ENCODE measurements around the gene UBA7. TPM values are rescaled to one million over a fixed set of nuclear protein-coding genes. Genes with fewer than 3 reads are reported as not detected.

The UBA7 gene
- total RNA-seq (100 to 1,000 TPM; 269 to 299 TPM), polyA plus RNA-seq (10 to 100 TPM; 39.8 to 45.7 TPM)

- peak within 1 kb of the TSS; percentile 94 to 99 (median 97) for H3K4me3 Mint-ChIP-seq
- Histone ChIP-seq H3K36me3 (ENCODE audit: insufficient read depth, low read length) (peaks cover 38% of the 10 kb centered on the region), H3K9me3 (ENCODE audit: control insufficient read depth in 1 of 2, low read length in 2 of 2) (no peaks in the 10 kb centered on the region), H3K4me3 (ENCODE audit: low read length in 2 of 2) (peak within 1 kb of the TSS; percentile 60 to 82), H3K27me3 (ENCODE audit: insufficient read depth, low read length) (no peaks in the 10 kb centered on the region), H3K27ac (ENCODE audit: low read depth, low read length) (peak within 1 kb of the TSS; percentile 79), H3K4me1 (ENCODE audit: insufficient read depth, low read length) (peaks cover 30% of the 10 kb centered on the region)
- no peaks in the 10 kb centered on the region for H3K9me3 Mint-ChIP-seq
- intact Hi-C loops (cut with micrococcal nuclease), result loop anchor here (1.0 kb wide), 1 partner anchor 10 kb away; the partner anchor contains the start of gene INKA1
- POLR2A ChIA-PET (ENCODE audit: partially characterized antibody), result interaction anchor here (0.7 to 5.0 kb wide), 12 partner anchors 10 to 792 kb away, joined by 3 to 87 read pairs (median 4); partner anchors contain the start of genes INKA1, IP6K1, NDUFAF3 and RBM5
- H3K27ac Mint-ChIP-seq, result peak within 1 kb of the TSS; percentile 93 to 98 (median 96)
- CTCF ChIA-PET (ENCODE audit: partially characterized antibody), result interaction anchor here (0.5 to 6.2 kb wide), 10 partner anchors 8 to 1990 kb away, joined by 3 to 47 read pairs (median 4); partner anchors contain the start of genes CDHR4 and INKA1
- peaks cover 14 to 44% (median 27%) of the 10 kb centered on the region in 4 donors for H3K4me1 Mint-ChIP-seq
- H3K36me3 Mint-ChIP-seq, result peaks cover 20 to 44% of the 10 kb centered on the region in 2 donors
- peak in 4 of 5 donors; percentile 43 to 56 (median 49) for DNase-seq
- H3K27me3 Mint-ChIP-seq, result no peaks in the 10 kb centered on the region
These were observed at the start of gene UBA7 for GRCh38 chr3:49813497-49814174. Gene UBA7 (minus strand): TSS chr3:49813953. CDS start chr3:49813787, 166 bp downstream.

- ChIA-PET CTCF (ENCODE audit: partially characterized antibody) (no interaction called here), POLR2A (ENCODE audit: partially characterized antibody) (no interaction called here)
- Histone ChIP-seq H3K4me3 (ENCODE audit: low read length in 2 of 2) (no peak overlapping the region), H3K27me3 (ENCODE audit: insufficient read depth, low read length) (peaks cover under 1% of the 10 kb centered on the region), H3K4me1 (ENCODE audit: insufficient read depth, low read length) (peaks cover 13% of the 10 kb centered on the region), H3K36me3 (ENCODE audit: insufficient read depth, low read length) (no peaks in the 10 kb centered on the region), H3K27ac (ENCODE audit: low read depth, low read length) (no peak overlapping the region), H3K9me3 (ENCODE audit: control insufficient read depth in 1 of 2, low read length in 2 of 2) (no peaks in the 10 kb centered on the region)
- Mint-ChIP-seq H3K4me1 (peaks cover 3 to 11% (median 7%) of the 10 kb centered on the region in 4 donors), H3K4me3 (peak overlapping the region in 1 of 8 donors; percentile 10), H3K9me3 (no peaks in the 10 kb centered on the region), H3K36me3 (no peaks in the 10 kb centered on the region), H3K27ac (no peak overlapping the region), H3K27me3 (peaks cover 0 to 2% of the 10 kb centered on the region in 2 donors)
- DNase-seq, result no peak
- intact Hi-C loops (cut with micrococcal nuclease), result loop anchor here (5.0 kb wide), 1 partner anchor 72 kb away; the partner anchor contains the start of gene IP6K1
These were observed 46.0 kb upstream of the UBA7 start for GRCh38 chr3:49859576-49860305.

- Histone ChIP-seq H3K4me1 (ENCODE audit: insufficient read depth, low read length) (peaks cover 13% of the 10 kb centered on the region), H3K4me3 (ENCODE audit: low read length in 2 of 2) (peak within 1 kb of the TSS; percentile 39 to 56), H3K27me3 (ENCODE audit: insufficient read depth, low read length) (no peaks in the 10 kb centered on the region), H3K9me3 (ENCODE audit: control insufficient read depth in 1 of 2, low read length in 2 of 2) (no peaks in the 10 kb centered on the region), H3K36me3 (ENCODE audit: insufficient read depth, low read length) (no peaks in the 10 kb centered on the region), H3K27ac (ENCODE audit: low read depth, low read length) (peak within 1 kb of the TSS; percentile 56)
- peak; percentile 92 to 95 (median 93) for DNase-seq
- H3K36me3 Mint-ChIP-seq, result no peaks in the 10 kb centered on the region
- intact Hi-C loops (cut with micrococcal nuclease), result loop anchor here (1.0 to 5.0 kb wide), 2 partner anchors 69 to 73 kb away; partner anchors contain the start of genes IP6K1 and MON1A
- peak within 1 kb of the TSS; percentile 84 to 92 (median 88) for H3K4me3 Mint-ChIP-seq
- H3K9me3 Mint-ChIP-seq, result no peaks in the 10 kb centered on the region
- ChIA-PET CTCF (ENCODE audit: partially characterized antibody) (interaction anchor here (0.7 to 3.9 kb wide), 5 partner anchors 17 to 71 kb away, joined by 3 to 19 read pairs (median 4); no protein-coding TSS in a partner anchor), POLR2A (ENCODE audit: partially characterized antibody) (interaction anchor here (1.1 to 1.3 kb wide), 4 partner anchors 40 to 138 kb away, joined by 3 to 5 read pairs (median 4); partner anchors contain the start of genes RBM6 and UBA7)
- no peaks in the 10 kb centered on the region for H3K27me3 Mint-ChIP-seq
- H3K27ac Mint-ChIP-seq, result peak within 1 kb of the TSS; percentile 81 to 95 (median 93)
- peaks cover 3 to 11% (median 7%) of the 10 kb centered on the region in 4 donors for H3K4me1 Mint-ChIP-seq
These were observed 42.6 kb upstream of the UBA7 start, which contains the start of gene TRAIP for GRCh38 chr3:49856181-49857005. Gene TRAIP (minus strand): TSS chr3:49856564. CDS start chr3:49856453, 111 bp downstream.

- CTCF ChIA-PET (ENCODE audit: partially characterized antibody), result interaction anchor here (0.7 to 3.9 kb wide), 3 partner anchors 17 to 72 kb away, joined by 3 to 19 read pairs (median 4); no protein-coding TSS in a partner anchor
- peak overlapping the region in 6 of 7 donors; percentile 81 to 95 (median 92) for H3K27ac Mint-ChIP-seq
These were observed 41.9 kb upstream of the UBA7 start for GRCh38 chr3:49855662-49856061.

GRCh38 chr3:49845694-49846093 lies 31.9 kb upstream of the UBA7 start:
- peak overlapping the region in 1 of 7 donors; percentile 63 for H3K27ac Mint-ChIP-seq
- H3K9me3 Mint-ChIP-seq, result peaks cover 0 to 2% (median 0%) of the 10 kb centered on the region in 8 donors
- Histone ChIP-seq H3K9me3 (ENCODE audit: control insufficient read depth in 1 of 2, low read length in 2 of 2) (no peaks in the 10 kb centered on the region), H3K27ac (ENCODE audit: low read depth, low read length) (no peak overlapping the region), H3K4me1 (ENCODE audit: insufficient read depth, low read length) (no peaks in the 10 kb centered on the region), H3K27me3 (ENCODE audit: insufficient read depth, low read length) (no peaks in the 10 kb centered on the region), H3K4me3 (ENCODE audit: low read length in 2 of 2) (no peak overlapping the region), H3K36me3 (ENCODE audit: insufficient read depth, low read length) (no peaks in the 10 kb centered on the region)
- ChIA-PET CTCF (ENCODE audit: partially characterized antibody) (interaction anchor here (1.5 to 15.0 kb wide), 3 partner anchors 9 to 44 kb away, joined by 3 to 310 read pairs (median 8); partner anchors contain the start of genes CDHR4 and INKA1), POLR2A (ENCODE audit: partially characterized antibody) (interaction anchor here (1.5 to 3.3 kb wide), 2 partner anchors 32 to 43 kb away, joined by 4 to 9 read pairs; partner anchors contain the start of genes INKA1 and UBA7)
- H3K27me3 Mint-ChIP-seq, result no peaks in the 10 kb centered on the region
- H3K4me3 Mint-ChIP-seq, result no peak overlapping the region
- H3K36me3 Mint-ChIP-seq, result no peaks in the 10 kb centered on the region
- H3K4me1 Mint-ChIP-seq, result no peaks in the 10 kb centered on the region
- intact Hi-C loops (cut with micrococcal nuclease), result no loop called here
- no peak for DNase-seq

More at GRCh38 chr3:49855662-49856061, 41.9 kb upstream of the UBA7 start:
- Histone ChIP-seq H3K4me3 (ENCODE audit: low read length in 2 of 2) (no peak overlapping the region), H3K9me3 (ENCODE audit: control insufficient read depth in 1 of 2, low read length in 2 of 2) (no peaks in the 10 kb centered on the region), H3K4me1 (ENCODE audit: insufficient read depth, low read length) (peaks cover 13% of the 10 kb centered on the region), H3K27ac (ENCODE audit: low read depth, low read length) (peak overlapping the region; percentile 56), H3K27me3 (ENCODE audit: insufficient read depth, low read length) (no peaks in the 10 kb centered on the region), H3K36me3 (ENCODE audit: insufficient read depth, low read length) (no peaks in the 10 kb centered on the region)
- no peaks in the 10 kb centered on the region for H3K9me3 Mint-ChIP-seq
- no peaks in the 10 kb centered on the region for H3K36me3 Mint-ChIP-seq
- POLR2A ChIA-PET (ENCODE audit: partially characterized antibody), result interaction anchor here (0.5 to 1.3 kb wide), 3 partner anchors 39 to 137 kb away, joined by 3 to 4 read pairs (median 3); partner anchors contain the start of gene UBA7
- peaks cover 3 to 11% (median 7%) of the 10 kb centered on the region in 4 donors for H3K4me1 Mint-ChIP-seq
- DNase-seq, result no peak
- H3K27me3 Mint-ChIP-seq, result no peaks in the 10 kb centered on the region
- intact Hi-C loops (cut with micrococcal nuclease), result loop anchor here (1.0 to 5.0 kb wide), 2 partner anchors 68 to 74 kb away; partner anchors contain the start of genes IP6K1 and MON1A
- peak overlapping the region; percentile 84 to 92 (median 88) for H3K4me3 Mint-ChIP-seq
